ENCODE measurements around the gene TEX264.

DNA sequence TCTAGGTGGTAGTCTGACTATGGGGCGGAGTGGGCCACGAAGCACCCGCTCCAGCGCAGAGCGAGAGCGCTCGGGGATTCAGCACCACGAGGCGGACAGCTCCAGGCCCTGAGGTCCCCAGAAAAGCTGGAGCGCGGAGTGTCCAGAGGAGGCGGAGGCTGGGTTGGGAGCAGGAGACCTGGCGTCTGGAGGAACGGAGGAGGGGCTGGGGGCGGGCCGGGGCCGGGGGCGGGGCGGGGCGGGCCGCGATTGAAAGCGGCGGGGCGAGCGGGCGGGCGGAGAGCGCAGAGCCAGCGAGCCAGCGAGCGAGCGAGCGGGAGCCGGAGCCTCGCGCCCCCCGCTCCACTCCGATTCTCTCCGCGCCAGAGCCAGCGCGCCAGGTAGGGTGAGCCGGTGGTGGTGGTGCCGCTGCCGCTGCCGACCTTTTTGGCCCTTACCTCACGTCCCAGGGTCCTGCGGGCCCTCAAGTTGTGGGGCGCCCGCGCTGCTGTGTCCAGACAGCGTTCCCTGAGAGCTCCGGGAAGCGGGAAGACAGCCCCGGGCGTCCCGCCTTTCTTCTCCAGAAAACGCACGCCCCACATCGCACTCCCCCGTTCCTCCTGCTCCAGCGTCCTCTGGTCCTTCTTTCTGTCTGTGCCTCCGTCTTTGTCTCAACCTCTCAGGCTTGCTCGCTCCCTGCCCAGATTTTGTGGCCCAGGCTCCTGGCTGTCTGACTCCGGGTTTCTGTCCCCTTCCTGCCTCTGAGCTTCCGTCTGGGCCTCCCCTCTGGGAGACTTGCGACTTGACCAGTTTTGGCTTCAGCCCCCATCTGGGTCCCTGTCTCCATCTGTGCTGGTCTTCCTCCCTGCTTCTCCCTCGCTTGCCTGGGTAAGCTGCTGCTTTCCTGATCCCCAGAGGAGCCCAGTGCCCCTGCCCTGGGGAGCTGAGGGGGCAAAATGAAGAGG is 36.0 kb downstream of the TEX264 start, which contains the start of gene GRM2:
- TF ChIP-seq, protein P1, sequence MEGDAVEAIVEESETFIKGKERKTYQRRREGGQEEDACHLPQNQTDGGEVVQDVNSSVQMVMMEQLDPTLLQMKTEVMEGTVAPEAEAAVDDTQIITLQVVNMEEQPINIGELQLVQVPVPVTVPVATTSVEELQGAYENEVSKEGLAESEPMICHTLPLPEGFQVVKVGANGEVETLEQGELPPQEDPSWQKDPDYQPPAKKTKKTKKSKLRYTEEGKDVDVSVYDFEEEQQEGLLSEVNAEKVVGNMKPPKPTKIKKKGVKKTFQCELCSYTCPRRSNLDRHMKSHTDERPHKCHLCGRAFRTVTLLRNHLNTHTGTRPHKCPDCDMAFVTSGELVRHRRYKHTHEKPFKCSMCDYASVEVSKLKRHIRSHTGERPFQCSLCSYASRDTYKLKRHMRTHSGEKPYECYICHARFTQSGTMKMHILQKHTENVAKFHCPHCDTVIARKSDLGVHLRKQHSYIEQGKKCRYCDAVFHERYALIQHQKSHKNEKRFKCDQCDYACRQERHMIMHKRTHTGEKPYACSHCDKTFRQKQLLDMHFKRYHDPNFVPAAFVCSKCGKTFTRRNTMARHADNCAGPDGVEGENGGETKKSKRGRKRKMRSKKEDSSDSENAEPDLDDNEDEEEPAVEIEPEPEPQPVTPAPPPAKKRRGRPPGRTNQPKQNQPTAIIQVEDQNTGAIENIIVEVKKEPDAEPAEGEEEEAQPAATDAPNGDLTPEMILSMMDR (IDR thresholded peaks at IDR 0.05; ENCODE audit: poor library complexity, severe bottlenecking), result no peak
- TF ChIP-seq, protein P2, sequence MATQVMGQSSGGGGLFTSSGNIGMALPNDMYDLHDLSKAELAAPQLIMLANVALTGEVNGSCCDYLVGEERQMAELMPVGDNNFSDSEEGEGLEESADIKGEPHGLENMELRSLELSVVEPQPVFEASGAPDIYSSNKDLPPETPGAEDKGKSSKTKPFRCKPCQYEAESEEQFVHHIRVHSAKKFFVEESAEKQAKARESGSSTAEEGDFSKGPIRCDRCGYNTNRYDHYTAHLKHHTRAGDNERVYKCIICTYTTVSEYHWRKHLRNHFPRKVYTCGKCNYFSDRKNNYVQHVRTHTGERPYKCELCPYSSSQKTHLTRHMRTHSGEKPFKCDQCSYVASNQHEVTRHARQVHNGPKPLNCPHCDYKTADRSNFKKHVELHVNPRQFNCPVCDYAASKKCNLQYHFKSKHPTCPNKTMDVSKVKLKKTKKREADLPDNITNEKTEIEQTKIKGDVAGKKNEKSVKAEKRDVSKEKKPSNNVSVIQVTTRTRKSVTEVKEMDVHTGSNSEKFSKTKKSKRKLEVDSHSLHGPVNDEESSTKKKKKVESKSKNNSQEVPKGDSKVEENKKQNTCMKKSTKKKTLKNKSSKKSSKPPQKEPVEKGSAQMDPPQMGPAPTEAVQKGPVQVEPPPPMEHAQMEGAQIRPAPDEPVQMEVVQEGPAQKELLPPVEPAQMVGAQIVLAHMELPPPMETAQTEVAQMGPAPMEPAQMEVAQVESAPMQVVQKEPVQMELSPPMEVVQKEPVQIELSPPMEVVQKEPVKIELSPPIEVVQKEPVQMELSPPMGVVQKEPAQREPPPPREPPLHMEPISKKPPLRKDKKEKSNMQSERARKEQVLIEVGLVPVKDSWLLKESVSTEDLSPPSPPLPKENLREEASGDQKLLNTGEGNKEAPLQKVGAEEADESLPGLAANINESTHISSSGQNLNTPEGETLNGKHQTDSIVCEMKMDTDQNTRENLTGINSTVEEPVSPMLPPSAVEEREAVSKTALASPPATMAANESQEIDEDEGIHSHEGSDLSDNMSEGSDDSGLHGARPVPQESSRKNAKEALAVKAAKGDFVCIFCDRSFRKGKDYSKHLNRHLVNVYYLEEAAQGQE (IDR thresholded peaks at IDR 0.05; ENCODE audit: borderline replicate concordance), result peak; percentile 97
- peak; percentile 56 for TF ChIP-seq MXI1 (conservative IDR thresholded peaks at IDR 0.05; ENCODE audit: poor library complexity, severe bottlenecking)
- peak; percentile 45 for TF ChIP-seq TAF1 (IDR thresholded peaks at IDR 0.05; ENCODE audit: low read depth)
- no peak for TF ChIP-seq EZH2 (IDR thresholded peaks at IDR 0.05; ENCODE audit: borderline replicate concordance, insufficient read depth, low read length, poor library complexity, severe bottlenecking)
